H7 (cell line): ENCODE results near the gene SCGB2B2. TPM values are rescaled to one million over a fixed set of nuclear protein-coding genes. Genes with fewer than 3 reads are reported as not detected.
A peak's percentile ranks its signal among the peaks of the same experiment; 100 is the strongest.
"Not testable (repeated sequence)": the region's sequence is repeated elsewhere in the genome, so short reads cannot be mapped to it uniquely, and the experiment has no call there.

Source experiments
- DNase-seq: peaks from one replicate; pipeline ENCODE4 v3.0.0; 2012
- H3K27me3 ChIP-seq: 2 replicates; pipeline ENCODE4 v1.6.0; 2011; ENCODE audit warnings: mild to moderate bottlenecking, low read length; ENCODE audit not compliant: control insufficient read depth, insufficient read depth
- H3K36me3 ChIP-seq: replicated peaks from 2 replicates; pipeline ENCODE4 v1.5.1; 2011; ENCODE audit warnings: low read length; ENCODE audit not compliant: control insufficient read depth, insufficient read depth
- H3K4me3 ChIP-seq: 2 replicates; pipeline ENCODE4 v1.5.1; 2011; ENCODE audit warnings: low read depth, mild to moderate bottlenecking, control low read depth, low read length, moderate library complexity; ENCODE audit not compliant: insufficient read depth
- total RNA-seq: library from RNA; depleted of rRNA; stranded (reverse); fragments of >200 nt; shearing (Covaris generic); gene quantifications from 2 replicates; pipeline ENCODE4 v1.2.3, GENCODE V29; 2014

Gene SCGB2B2
- total RNA-seq, 1 experiment from 2014 or later = not detected

DNA sequence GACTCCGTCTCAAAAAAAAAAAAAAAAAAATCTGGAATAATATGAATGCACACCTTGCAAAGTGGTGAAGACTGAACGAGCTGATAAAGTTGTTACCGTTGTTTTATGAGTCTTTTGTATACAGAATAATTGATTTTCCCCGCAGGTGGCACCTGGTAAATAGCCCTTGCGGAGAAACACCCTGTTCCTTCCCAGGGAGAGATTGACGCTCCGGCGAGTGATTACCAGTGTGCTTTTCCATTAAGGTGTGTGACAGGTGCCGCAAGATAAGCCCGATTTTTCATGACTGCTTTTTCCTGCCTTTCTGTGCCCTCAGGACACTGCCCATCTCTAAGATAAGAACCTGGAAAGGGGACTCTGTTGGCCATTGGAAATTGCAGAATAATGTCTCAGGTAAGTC is 1.5 kb upstream of the SCGB2B2 start:
- H3K36me3 ChIP-seq = peaks cover 5% of the 10 kb centered on the region
- peak overlapping the region; percentile 80; the same call in 1 of the 2 replicates for H3K4me3 ChIP-seq
- DNase-seq = no peak

DNA sequence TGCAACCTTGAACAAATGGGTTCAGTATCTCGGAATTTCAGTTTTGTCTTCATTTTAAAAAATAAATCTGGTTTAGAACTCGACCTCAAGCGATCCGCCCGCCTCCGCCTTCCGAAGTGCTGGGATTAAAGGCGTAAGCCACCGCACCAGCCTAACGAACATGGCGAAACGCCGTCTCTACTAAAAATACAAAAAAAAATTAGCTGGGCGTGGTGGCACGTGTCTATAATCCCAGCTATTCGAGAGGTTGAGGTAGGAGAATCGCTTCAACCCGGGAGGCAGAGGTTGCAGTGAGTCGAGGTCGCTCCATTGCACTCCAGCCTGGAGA is 1.1 kb upstream of the SCGB2B2 start:
- Histone ChIP-seq H3K36me3 (peaks cover 5% of the 10 kb centered on the region), H3K27me3 (peaks cover 2% of the 10 kb centered on the region; the same call in 1 of the 2 replicates), H3K4me3 (peak overlapping the region; percentile 80)
- DNase-seq = no peak

More for the DNA sequence above, 1.5 kb upstream of the SCGB2B2 start:
- H3K27me3 ChIP-seq = peaks cover 2% of the 10 kb centered on the region; the same call in 1 of the 2 replicates

DNA sequence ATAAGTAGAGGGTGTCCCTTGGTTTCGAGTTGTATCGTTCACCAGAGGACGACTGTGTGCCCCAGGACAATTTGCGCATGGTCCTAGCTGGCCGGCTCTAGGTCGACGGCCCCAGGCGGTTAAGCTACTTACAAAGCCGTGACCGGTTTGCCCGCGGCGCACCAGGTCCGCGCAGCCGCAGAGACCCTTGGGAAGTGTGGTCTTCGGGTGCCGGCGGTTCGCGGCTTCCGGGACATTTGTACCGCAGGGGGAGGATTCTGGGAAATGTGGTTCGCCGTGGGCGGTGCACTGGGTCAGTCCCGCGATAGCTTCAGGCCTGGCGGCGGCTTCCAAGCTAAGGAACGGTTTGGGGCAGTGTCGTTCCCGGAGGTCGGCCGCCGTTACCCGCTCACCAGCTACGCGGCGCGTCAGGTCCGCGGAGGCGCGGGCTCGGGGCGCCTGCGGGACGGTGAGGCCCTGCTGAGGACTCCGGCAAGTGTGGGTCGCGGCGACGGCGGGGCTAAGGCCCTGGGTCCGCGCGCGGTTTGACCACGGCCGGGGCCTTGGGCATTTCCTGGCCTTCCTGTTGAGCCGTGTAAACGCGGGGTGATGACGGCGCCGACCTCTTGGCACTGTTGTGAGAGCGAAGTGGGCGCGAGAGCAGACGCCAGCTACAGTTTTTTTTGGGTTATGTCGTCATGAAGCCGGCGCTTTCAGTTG is 576 bp upstream of the SCGB2B2 start, which contains the start of gene ZNF302:
TSS of gene ZNF302 (plus strand) at position 293 of the 699 bp plus-strand sequence. CDS start 1,127 bp downstream, outside the sequence.
- H3K4me3 ChIP-seq = peak within 1 kb of the TSS; percentile 80
- DNase-seq = peak; percentile 94
- peaks cover 2% of the 10 kb centered on the region; the same call in 1 of the 2 replicates for H3K27me3 ChIP-seq
- H3K36me3 ChIP-seq = peaks cover 5% of the 10 kb centered on the region

DNA sequence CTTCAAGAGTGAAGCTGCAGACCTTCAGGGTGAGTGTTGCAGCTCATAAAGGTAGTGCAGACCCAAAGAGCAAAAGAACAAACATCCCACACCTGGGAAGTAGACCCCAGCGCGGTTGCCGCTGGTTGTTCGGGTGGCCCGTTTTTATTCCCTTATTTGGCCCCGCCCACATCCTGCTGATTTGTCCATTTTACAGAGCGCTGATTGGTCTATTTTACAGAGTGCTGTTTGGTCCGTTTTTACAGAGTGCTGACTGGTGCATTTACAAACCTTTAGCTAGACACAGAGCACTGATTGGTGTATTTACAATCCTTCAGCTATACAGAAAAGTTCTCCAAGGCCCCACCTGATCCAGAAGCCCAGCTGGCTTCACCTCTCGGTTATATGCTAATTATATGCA is 1.0 kb downstream of the SCGB2B2 start:
- DNase-seq = no peak
- H3K36me3 ChIP-seq = peaks cover 2% of the 10 kb centered on the region
- peaks cover 2% of the 10 kb centered on the region; the same call in 1 of the 2 replicates for H3K27me3 ChIP-seq
- H3K4me3 ChIP-seq = no peak overlapping the region

DNA sequence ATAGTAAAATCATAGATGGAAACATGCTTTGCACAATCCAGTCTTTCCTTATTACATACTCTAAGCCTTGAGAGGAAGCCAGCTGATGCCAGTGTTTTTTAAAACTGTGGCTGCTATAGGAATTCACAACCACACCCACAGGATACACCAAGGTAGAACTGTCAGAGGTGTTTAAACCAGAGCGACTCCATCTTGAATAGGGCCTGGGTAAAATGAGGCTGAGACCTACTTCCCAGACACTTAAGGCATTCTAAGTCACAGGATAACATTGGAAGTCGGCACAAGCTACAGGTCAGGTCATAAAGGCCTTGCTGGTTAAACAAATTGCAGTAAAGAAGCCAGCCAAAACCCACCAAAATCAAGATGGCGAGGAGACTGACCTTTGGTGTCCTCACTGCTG is 1.7 kb downstream of the SCGB2B2 start:
- DNase-seq = no peak
- Histone ChIP-seq H3K27me3 (peaks cover 2% of the 10 kb centered on the region; the same call in 1 of the 2 replicates), H3K36me3 (peaks cover 2% of the 10 kb centered on the region), H3K4me3 (no peak overlapping the region)

DNA sequence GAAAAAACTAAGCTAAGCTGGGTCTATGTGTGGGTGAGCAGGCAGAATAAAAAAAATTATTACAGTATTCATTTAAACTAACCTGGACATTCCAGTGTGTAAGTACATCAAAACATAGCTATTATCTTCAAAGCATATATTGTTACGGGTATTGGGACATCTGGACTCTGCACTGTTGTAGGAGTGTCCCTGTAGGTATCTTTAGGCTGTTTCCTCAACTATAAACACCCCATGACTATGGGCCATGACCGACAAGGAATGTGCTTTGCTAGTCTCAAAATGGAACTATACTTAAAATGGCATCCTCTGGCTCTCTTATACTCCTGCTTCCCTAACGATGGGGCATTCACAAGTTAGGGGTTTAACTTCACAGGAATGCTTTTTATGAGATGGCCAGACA is 3.4 kb downstream of the SCGB2B2 start:
- Histone ChIP-seq H3K27me3 (peaks cover 2% of the 10 kb centered on the region; the same call in 1 of the 2 replicates), H3K36me3 (no peaks in the 10 kb centered on the region), H3K4me3 (no peak overlapping the region)
- DNase-seq = no peak

DNA sequence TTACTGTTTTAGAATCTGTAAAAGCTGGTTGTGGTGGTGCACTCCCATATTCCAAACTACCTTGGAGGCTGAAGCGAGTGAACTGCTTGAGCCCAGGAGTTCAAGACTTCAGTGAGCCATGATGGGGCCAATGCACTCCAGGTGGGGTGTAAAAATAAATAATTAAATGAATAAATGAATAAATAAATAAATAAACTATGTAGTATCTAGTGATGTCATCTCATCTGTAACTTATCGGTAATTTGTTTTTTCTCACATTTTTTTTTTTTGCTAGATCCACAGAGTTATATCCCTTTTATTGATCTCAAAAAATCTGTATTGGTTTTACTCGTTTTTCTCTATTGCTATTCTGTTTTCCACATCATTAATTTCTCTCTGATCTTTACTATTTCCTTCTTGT is 5.0 kb downstream of the SCGB2B2 start:
- DNase-seq = no peak
- no peak overlapping the region for H3K4me3 ChIP-seq
- peaks cover 2% of the 10 kb centered on the region; the same call in 1 of the 2 replicates for H3K27me3 ChIP-seq
- H3K36me3 ChIP-seq = no peaks in the 10 kb centered on the region

DNA sequence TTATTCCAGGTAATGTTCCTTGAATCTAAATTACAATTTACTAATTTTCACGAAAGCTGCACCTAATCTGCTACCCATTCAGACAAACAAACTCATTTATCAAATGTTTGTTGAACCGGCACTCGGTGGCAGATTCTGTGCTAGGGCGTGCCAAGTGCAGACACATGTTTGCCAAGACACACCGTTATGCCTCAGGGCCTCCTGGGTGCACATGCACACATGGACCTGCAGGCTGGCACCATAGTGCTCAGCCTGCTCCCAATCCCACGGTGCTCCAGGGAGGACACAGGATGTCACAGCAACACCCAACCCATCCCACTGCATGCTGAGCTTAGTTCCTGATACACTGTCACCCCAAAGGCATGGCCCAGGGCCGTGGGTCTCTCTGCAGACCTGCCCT is 7.7 kb downstream of the SCGB2B2 start:
- no peak for DNase-seq
- Histone ChIP-seq H3K36me3 (no peaks in the 10 kb centered on the region), H3K4me3 (no peak overlapping the region), H3K27me3 (no peaks in the 10 kb centered on the region)

DNA sequence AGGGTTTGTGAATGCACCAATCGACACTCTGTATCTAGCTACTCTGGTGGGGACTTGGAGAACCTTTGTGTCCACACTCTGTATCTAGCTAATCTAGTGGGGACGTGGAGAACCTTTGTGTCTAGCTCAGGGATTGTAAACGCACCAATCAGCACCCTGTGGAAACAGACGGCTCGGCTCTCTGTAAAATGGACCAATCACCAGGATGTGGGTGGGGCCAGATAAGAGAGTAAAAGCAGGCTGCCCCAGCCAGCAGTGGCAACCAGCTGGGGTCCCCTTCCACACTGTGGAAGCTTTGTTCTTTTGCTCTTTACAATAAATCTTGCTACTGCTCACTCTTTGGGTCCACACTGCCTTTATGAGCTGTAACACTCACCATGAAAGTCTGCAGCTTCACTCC is 8.3 kb downstream of the SCGB2B2 start:
- not testable (repeated sequence) for DNase-seq, H3K4me3 ChIP-seq, H3K36me3 ChIP-seq, H3K27me3 ChIP-seq

DNA sequence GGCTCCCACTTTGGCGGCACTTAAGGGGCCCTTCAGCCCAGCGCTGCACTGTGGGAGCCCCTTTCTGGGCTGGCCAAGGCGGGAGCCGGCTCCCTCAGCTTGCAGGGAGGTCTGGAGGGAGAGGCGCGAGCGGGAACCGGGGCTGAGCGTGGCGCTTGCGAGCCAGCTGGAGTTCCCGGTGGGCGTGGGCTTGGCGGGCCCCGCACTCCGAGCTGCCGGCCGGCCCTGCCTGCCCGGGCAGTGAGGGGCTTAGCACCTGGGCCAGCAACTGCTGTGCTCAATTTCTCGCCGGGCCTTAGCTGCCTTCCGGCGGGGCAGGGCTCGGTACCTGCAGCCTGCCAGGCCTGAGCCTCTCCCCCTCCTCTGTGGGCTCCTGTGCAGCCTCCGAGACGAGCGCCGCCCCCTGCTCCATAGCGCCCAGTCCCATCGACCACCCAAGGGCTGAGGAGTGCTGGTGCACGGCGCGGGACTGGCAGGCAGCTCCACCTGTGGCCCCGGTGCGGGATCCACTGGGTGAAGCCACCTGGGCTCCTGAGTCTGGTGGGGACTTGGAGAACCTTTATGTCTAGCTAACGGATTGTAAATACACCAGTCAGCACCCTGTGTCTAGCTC is 8.8 kb downstream of the SCGB2B2 start:
- not testable (repeated sequence) for H3K36me3 ChIP-seq, H3K27me3 ChIP-seq, H3K4me3 ChIP-seq, DNase-seq

DNA sequence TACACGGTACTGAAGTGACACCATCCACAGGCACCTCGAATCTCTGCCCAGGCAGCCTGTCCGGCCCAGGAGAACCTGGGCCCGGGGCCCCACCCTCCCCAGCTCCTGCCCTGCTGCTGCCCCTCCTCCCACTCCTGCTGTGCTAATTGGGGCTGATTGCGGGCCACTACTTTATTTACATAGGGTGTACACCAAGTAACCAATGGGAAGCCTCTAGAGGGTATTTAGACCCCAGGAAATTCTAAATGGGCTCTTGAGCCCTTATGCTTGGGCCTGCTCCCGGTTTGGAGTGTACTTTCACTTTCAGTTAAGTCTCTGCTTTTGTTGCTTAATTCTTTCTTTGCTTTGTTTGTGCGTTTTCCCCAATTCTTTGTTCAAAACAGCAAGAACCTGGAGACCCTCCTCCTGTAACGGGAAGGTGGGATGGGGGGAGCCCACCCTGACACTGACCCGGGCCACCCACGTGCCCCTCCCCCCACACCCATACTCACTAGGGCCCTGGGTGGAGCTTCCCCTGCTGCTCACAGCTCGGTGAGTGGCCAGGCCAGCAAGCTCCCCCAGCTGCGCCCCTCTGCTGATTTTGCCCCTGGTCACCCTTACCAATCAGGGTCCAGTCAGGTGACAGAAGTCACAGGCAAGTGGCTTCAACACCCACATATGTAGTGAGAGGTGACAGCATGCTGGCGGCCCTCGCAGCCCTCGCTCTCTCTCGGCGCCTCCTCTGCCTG is 9.4 kb downstream of the SCGB2B2 start:
- no peaks in the 10 kb centered on the region for H3K36me3 ChIP-seq
- peak; percentile 12 for DNase-seq
- no peak overlapping the region for H3K4me3 ChIP-seq
- H3K27me3 ChIP-seq = no peaks in the 10 kb centered on the region

DNA sequence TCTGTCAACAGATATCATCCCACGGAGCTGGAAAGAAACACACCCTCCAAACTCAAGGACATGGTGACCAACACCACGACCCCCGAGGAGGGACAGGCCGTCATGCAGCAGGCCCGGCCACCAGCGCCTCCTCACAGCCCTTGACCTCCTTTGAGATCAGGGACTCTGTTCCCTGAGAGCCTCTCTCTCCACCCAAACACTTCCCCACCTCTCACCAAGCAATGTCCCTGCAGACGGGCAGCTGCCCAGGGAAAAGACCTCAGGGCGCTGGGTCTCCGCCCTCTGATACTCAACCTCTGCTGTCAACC is 10.0 kb downstream of the SCGB2B2 start:
- Histone ChIP-seq H3K27me3 (no peaks in the 10 kb centered on the region), H3K4me3 (no peak overlapping the region), H3K36me3 (no peaks in the 10 kb centered on the region)
- no peak for DNase-seq

DNA sequence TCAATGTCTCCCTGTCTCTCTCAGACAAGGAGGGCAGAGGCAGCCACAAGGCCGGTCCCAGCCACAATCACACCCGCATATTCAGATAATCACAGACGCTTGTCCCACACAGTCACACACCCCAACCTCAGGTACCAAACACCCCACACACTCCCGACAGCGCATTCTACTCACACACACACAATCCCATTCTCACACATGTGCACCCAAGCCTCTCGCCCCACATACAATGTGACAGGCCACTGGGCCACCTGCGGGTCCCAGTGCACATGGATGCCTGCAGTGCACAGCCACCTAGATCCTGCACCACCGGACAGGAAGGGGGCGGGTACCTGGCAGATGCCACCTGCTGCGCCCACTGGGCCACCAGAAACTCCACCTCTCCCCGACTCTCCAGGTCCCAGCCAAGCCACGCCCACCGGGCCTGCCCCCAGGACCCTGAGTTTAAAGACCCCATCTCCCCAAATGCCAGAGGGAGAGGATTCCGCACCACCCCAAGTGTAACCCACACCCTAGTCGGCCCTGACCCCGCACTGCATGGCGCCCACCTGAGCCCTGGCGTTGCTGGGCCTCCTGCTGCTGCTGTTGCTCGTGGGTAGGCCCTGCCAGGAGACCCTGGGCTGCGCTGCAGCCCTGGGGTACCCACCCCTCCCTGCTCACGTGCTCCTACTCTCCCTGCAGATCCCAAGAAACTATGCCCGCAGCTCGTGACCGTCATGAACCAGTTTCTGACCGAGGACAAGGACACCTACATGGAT is 10.6 kb downstream of the SCGB2B2 start:
- Histone ChIP-seq H3K4me3 (no peak overlapping the region), H3K36me3 (no peaks in the 10 kb centered on the region), H3K27me3 (no peaks in the 10 kb centered on the region)
- DNase-seq = peak; percentile 22

DNA sequence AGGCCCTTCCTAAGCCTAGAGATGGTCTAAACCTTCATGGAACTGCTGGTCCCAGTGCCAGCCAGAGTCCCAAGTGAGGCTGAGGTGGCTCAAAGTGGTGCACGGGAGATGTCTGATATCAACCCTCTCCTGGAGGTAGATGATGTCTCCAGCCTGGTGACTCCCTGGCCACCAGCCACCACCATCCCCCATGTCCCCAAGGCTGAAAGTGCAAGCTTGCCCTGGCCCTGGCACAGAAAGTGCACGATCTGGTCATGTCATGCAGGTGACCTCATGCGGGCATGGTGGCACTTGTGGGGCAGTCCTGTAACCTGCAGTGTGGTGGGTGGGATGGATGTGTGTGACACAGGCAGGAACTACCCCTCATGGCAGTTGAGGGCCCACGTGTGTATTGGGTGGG is 11.7 kb downstream of the SCGB2B2 start:
- H3K27me3 ChIP-seq, DNase-seq, H3K4me3 ChIP-seq, H3K36me3 ChIP-seq: not testable (repeated sequence)
